Measurements from ENCODE around the gene CACNA1F. TPM values are rescaled to one million over a fixed set of nuclear protein-coding genes. Genes with fewer than 3 reads are reported as not detected.
A peak's percentile ranks its signal among the peaks of the same experiment; 100 is the strongest.

The CACNA1F gene
- total RNA-seq, 1 experiment from 2014 or later, result not detected

DNA sequence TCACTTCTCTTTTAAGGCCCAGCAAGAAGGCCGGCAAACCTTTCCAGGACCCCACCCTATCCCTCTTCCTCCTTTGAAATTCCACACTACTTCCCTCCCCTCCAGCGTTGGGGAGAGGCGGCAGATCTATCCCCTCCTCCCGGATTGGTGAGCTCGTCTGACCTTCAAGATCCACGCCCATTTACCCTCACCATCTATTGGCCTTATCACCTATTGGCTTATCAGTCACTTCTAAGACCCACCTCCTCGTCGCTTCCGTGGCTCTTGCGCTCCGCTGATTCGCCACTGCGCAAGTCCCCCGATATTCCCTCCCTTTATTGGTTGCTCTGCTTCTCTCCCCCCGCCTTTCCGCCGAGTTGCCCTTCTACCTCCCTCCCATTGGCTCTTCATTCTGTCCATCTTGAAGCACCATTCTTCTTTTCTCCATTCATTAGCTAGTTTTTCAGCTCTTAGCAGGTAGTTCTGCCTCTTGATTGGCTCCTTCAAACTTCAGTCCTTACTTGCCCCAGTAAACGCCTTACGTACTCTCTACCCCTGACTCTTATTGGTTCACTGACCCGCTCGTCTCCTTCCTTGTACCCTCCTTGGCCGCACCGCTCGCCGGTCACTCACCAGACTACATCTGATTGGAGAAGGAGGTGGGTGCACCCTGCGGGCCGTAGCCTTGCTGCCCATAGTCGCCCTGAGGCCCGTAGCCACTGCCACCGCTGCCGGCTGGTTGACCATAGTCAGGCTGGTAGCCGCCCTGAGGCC lies 42.1 kb downstream of the CACNA1F start:
- peak overlapping the region; percentile 83 for H3K4me3 Mint-ChIP-seq (ENCODE audit: unreplicated experiment)
- TF ChIP-seq, protein P1, sequence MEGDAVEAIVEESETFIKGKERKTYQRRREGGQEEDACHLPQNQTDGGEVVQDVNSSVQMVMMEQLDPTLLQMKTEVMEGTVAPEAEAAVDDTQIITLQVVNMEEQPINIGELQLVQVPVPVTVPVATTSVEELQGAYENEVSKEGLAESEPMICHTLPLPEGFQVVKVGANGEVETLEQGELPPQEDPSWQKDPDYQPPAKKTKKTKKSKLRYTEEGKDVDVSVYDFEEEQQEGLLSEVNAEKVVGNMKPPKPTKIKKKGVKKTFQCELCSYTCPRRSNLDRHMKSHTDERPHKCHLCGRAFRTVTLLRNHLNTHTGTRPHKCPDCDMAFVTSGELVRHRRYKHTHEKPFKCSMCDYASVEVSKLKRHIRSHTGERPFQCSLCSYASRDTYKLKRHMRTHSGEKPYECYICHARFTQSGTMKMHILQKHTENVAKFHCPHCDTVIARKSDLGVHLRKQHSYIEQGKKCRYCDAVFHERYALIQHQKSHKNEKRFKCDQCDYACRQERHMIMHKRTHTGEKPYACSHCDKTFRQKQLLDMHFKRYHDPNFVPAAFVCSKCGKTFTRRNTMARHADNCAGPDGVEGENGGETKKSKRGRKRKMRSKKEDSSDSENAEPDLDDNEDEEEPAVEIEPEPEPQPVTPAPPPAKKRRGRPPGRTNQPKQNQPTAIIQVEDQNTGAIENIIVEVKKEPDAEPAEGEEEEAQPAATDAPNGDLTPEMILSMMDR (IDR thresholded peaks at IDR 0.05; ENCODE audit: unreplicated experiment), result no peak
- intact Hi-C loops (cut with micrococcal nuclease), result loop anchor here (1.0 to 10.0 kb wide), 4 partner anchors 68 to 686 kb away; partner anchors contain the start of genes GPKOW, PPP1R3F and USP27X
- H3K9me3 Mint-ChIP-seq (ENCODE audit: unreplicated experiment), result peaks cover 6% of the 10 kb centered on the region
- no peaks in the 10 kb centered on the region for H3K27me3 Mint-ChIP-seq (ENCODE audit: insufficient read depth, unreplicated experiment)
- peak overlapping the region; percentile 86 for H3K27ac Mint-ChIP-seq (ENCODE audit: low read depth, unreplicated experiment)
- ChIA-PET CTCF (interaction anchor here (0.6 to 3.7 kb wide), 4 partner anchors 36 to 602 kb away, joined by 3 to 15 read pairs (median 3); no protein-coding TSS in a partner anchor), POLR2A (interaction anchor here (0.5 to 2.7 kb wide), 20 partner anchors 10 to 1003 kb away, joined by 3 to 48 read pairs (median 4); partner anchors contain the start of genes CLCN5, PLP2, PPP1R3F and SLC35A2)
- peaks cover 16% of the 10 kb centered on the region for H3K4me1 Mint-ChIP-seq (ENCODE audit: insufficient read depth, unreplicated experiment)
- BruUV-seq (replicated peaks), result no TSS peak
- DNase-seq (ENCODE audit: unreplicated experiment), result peak; percentile 97
- H3K36me3 Mint-ChIP-seq (ENCODE audit: insufficient read depth, unreplicated experiment), result peaks cover 10% of the 10 kb centered on the region

GRCh38 chrX:49189606-49190005 lies 43.5 kb downstream of the CACNA1F start:
- intact Hi-C loops (cut with micrococcal nuclease), result loop anchor here (5.0 to 10.0 kb wide), 2 partner anchors 565 to 688 kb away; partner anchors contain the start of gene USP27X
- no TSS peak for BruUV-seq (replicated peaks)
- Mint-ChIP-seq H3K9me3 (ENCODE audit: unreplicated experiment) (peaks cover 6% of the 10 kb centered on the region), H3K4me1 (ENCODE audit: insufficient read depth, unreplicated experiment) (peaks cover 16% of the 10 kb centered on the region), H3K27ac (ENCODE audit: low read depth, unreplicated experiment) (peak overlapping the region; percentile 86), H3K36me3 (ENCODE audit: insufficient read depth, unreplicated experiment) (peaks cover 10% of the 10 kb centered on the region), H3K27me3 (ENCODE audit: insufficient read depth, unreplicated experiment) (no peaks in the 10 kb centered on the region), H3K4me3 (ENCODE audit: unreplicated experiment) (peak overlapping the region; percentile 83)
- TF ChIP-seq, protein P1 (IDR thresholded peaks at IDR 0.05; ENCODE audit: unreplicated experiment), result no peak
- POLR2A ChIA-PET, result interaction anchor here (0.6 to 2.7 kb wide), 8 partner anchors 14 to 1952 kb away, joined by 3 to 48 read pairs (median 4); partner anchors contain the start of gene PLP2
- CTCF ChIA-PET, result interaction anchor here (0.6 to 3.7 kb wide), 5 partner anchors 25 to 649 kb away, joined by 3 to 15 read pairs (median 5); no protein-coding TSS in a partner anchor
- DNase-seq (ENCODE audit: unreplicated experiment), result no peak

GRCh38 chrX:49188468-49189076 lies 44.6 kb downstream of the CACNA1F start:
- intact Hi-C loops (cut with micrococcal nuclease), result no loop called here
- TF ChIP-seq, protein P1 (IDR thresholded peaks at IDR 0.05; ENCODE audit: unreplicated experiment), result no peak
- no peak overlapping the region for H3K4me3 Mint-ChIP-seq (ENCODE audit: unreplicated experiment)
- ChIA-PET POLR2A (interaction anchor here (0.5 to 1.0 kb wide), 3 partner anchors 21 to 721 kb away, joined by 3 to 4 read pairs (median 4); no protein-coding TSS in a partner anchor), CTCF (no interaction called here)
- H3K9me3 Mint-ChIP-seq (ENCODE audit: unreplicated experiment), result peaks cover 6% of the 10 kb centered on the region
- no TSS peak for BruUV-seq (replicated peaks)
- H3K27ac Mint-ChIP-seq (ENCODE audit: low read depth, unreplicated experiment), result no peak overlapping the region
- H3K36me3 Mint-ChIP-seq (ENCODE audit: insufficient read depth, unreplicated experiment), result peaks cover 17% of the 10 kb centered on the region
- DNase-seq (ENCODE audit: unreplicated experiment), result no peak
- H3K27me3 Mint-ChIP-seq (ENCODE audit: insufficient read depth, unreplicated experiment), result no peaks in the 10 kb centered on the region
- H3K4me1 Mint-ChIP-seq (ENCODE audit: insufficient read depth, unreplicated experiment), result peaks cover 16% of the 10 kb centered on the region

GRCh38 chrX:49187526-49187925 lies 45.6 kb downstream of the CACNA1F start:
- ChIA-PET CTCF (interaction anchor here (0.6 kb wide), 1 partner anchor 8 kb away, joined by 3 read pairs; no protein-coding TSS in a partner anchor), POLR2A (interaction anchor here (1.0 kb wide), 1 partner anchor 21 kb away, joined by 4 read pairs; no protein-coding TSS in a partner anchor)

More at GRCh38 chrX:49187526-49187925, 45.6 kb downstream of the CACNA1F start:
- no peak overlapping the region for H3K4me3 Mint-ChIP-seq (ENCODE audit: unreplicated experiment)
- no TSS peak for BruUV-seq (replicated peaks)
- H3K9me3 Mint-ChIP-seq (ENCODE audit: unreplicated experiment), result peaks cover 6% of the 10 kb centered on the region
- H3K27me3 Mint-ChIP-seq (ENCODE audit: insufficient read depth, unreplicated experiment), result no peaks in the 10 kb centered on the region
- peaks cover 17% of the 10 kb centered on the region for H3K36me3 Mint-ChIP-seq (ENCODE audit: insufficient read depth, unreplicated experiment)
- peaks cover 16% of the 10 kb centered on the region for H3K4me1 Mint-ChIP-seq (ENCODE audit: insufficient read depth, unreplicated experiment)
- intact Hi-C loops (cut with micrococcal nuclease), result no loop called here
- H3K27ac Mint-ChIP-seq (ENCODE audit: low read depth, unreplicated experiment), result no peak overlapping the region
- no peak for DNase-seq (ENCODE audit: unreplicated experiment)
- TF ChIP-seq, protein P1 (IDR thresholded peaks at IDR 0.05; ENCODE audit: unreplicated experiment), result no peak
